PC-9 (cell line): ENCODE measurements around the gene B3GLCT. TPM values are rescaled to one million over a fixed set of nuclear protein-coding genes. Genes with fewer than 3 reads are reported as not detected.

ENCODE experiments used
- BruUV-seq: library from RNA; stranded (reverse); fragments of 400-500 nt; replicated peaks from 2 replicates; lab custom pipeline; 2021; lab: Mats Ljungman, UMichigan
- CTCF ChIA-PET: fragments of 300-600 bp; sonication (Branson Sonifier 250); formaldehyde crosslinking; loops from one replicate; lab custom pipeline; 2022; ENCODE audit warnings: antibody characterized with exemption; lab: Charles Lee
- POLR2A ChIA-PET: fragments of 300-600 bp; sonication (Branson Sonifier 250); formaldehyde crosslinking; loops from one replicate; lab custom pipeline; 2022; ENCODE audit warnings: antibody characterized with exemption; ENCODE audit not compliant: unreplicated experiment; lab: Charles Lee
- DNase-seq, 2 experiments: peaks; one replicate each; pipeline versions ENCODE4 v3.0.0 to v3.0.0-alpha.2; 2015 to 2022; ENCODE audit warnings: mixed read lengths in 1 of 2
- H2AFZ ChIP-seq: fragments of 200-600 bp; sonication (generic); 2 replicates; pipeline ENCODE4 v1.8.1; 2017; ENCODE audit warnings: antibody characterized with exemption
- H3F3A ChIP-seq: fragments of 200-600 bp; sonication (generic); 2 replicates; pipeline ENCODE4 v1.8.1; 2017; ENCODE audit warnings: antibody characterized with exemption, mild to moderate bottlenecking, low read depth; ENCODE audit not compliant: insufficient read depth
- H3K27ac ChIP-seq: fragments of 200-600 bp; sonication (generic); 2 replicates; pipeline ENCODE4 v1.6.1; 2016; ENCODE audit warnings: mixed run types
- H3K27me3 ChIP-seq: fragments of 200-600 bp; sonication (generic); 2 replicates; pipeline ENCODE4 v1.6.1; 2016; ENCODE audit warnings: low read depth, mixed run types; ENCODE audit not compliant: insufficient read depth
- H3K36me3 ChIP-seq: fragments of 200-600 bp; sonication (generic); 2 replicates; pipeline ENCODE4 v1.6.1; 2016; ENCODE audit warnings: low read depth, mixed run types
- H3K4me1 ChIP-seq: fragments of 200-600 bp; sonication (generic); replicated peaks from 2 replicates; pipeline ENCODE4 v1.6.1; 2016; ENCODE audit warnings: mixed run types; ENCODE audit not compliant: insufficient read depth
- H3K4me2 ChIP-seq: fragments of 200-600 bp; sonication (generic); 2 replicates; pipeline ENCODE4 v1.6.1; 2017; ENCODE audit warnings: mixed run types
- H3K4me3 ChIP-seq: fragments of 200-600 bp; sonication (generic); 2 replicates; pipeline ENCODE4 v1.6.1; 2016; ENCODE audit warnings: mixed run types
- H3K79me2 ChIP-seq: fragments of 200-600 bp; sonication (generic); 2 replicates; pipeline ENCODE4 v1.6.1; 2017; ENCODE audit warnings: low read depth, mixed run types
- H3K9me2 ChIP-seq: fragments of 200-600 bp; sonication (generic); 2 replicates; pipeline ENCODE4 v1.8.1; 2017; ENCODE audit warnings: mild to moderate bottlenecking; ENCODE audit not compliant: insufficient read depth
- H3K9me3 ChIP-seq: fragments of 200-600 bp; sonication (generic); 2 replicates; pipeline ENCODE4 v1.8.1; 2016; ENCODE audit warnings: low read depth; ENCODE audit not compliant: insufficient read depth
- H4K20me1 ChIP-seq: fragments of 200-600 bp; sonication (generic); 2 replicates; pipeline ENCODE4 v1.8.1; 2017; ENCODE audit not compliant: insufficient read depth
- CTCF ChIP-seq: fragments of 200-600 bp; sonication (generic); conservative IDR thresholded peaks from 2 replicates; pipeline ENCODE4 v1.6.1; 2017; ENCODE audit warnings: mixed run types, antibody characterized with exemption, mild to moderate bottlenecking, moderate library complexity
- EZH2 ChIP-seq: fragments of 200-600 bp; sonication (generic); IDR thresholded peaks from 2 replicates; pipeline ENCODE4 v1.8.0; 2017; ENCODE audit warnings: antibody characterized with exemption, low read depth
- intact Hi-C: fragments of 100-400 bp; cut with micrococcal nuclease; formaldehyde crosslinking; loops from one replicate; pipeline ENCODE4 v1.10.0; 2022; ENCODE audit not compliant: unreplicated experiment
- total RNA-seq: library from RNA; stranded (reverse); gene quantifications from 2 replicates; pipeline ENCODE4 v1.2.3, GENCODE V29; 2021

B3GLCT gene
- total RNA-seq, 1 experiment from 2014 or later = 5.4 TPM

- no peaks in the 10 kb centered on the region for H3K9me3 ChIP-seq
- H3K4me1 ChIP-seq = no peaks in the 10 kb centered on the region
- no peak for TF ChIP-seq CTCF
- TF ChIP-seq EZH2 = no peak
- H3K79me2 ChIP-seq = no peaks in the 10 kb centered on the region
- no peak overlapping the region for H3K4me3 ChIP-seq
- H3K27ac ChIP-seq = no peak overlapping the region
- POLR2A ChIA-PET = no interaction called here
- H2AFZ ChIP-seq = no peak overlapping the region
- no peaks in the 10 kb centered on the region for H3K36me3 ChIP-seq
- intact Hi-C loops = no loop called here
- H4K20me1 ChIP-seq = no peaks in the 10 kb centered on the region; the same call in 1 of the 2 replicates
- BruUV-seq = no TSS peak
- no peak overlapping the region for H3K4me2 ChIP-seq
- no peaks in the 10 kb centered on the region for H3K27me3 ChIP-seq
- CTCF ChIA-PET = no interaction called here
- H3F3A ChIP-seq = no peaks in the 10 kb centered on the region
- DNase-seq = no peak
- no peaks in the 10 kb centered on the region; the same call in 1 of the 2 replicates for H3K9me2 ChIP-seq
Observed at GRCh38 chr13:31248965-31249539, 49.3 kb downstream of the B3GLCT start.

- Histone ChIP-seq H4K20me1 (no peaks in the 10 kb centered on the region; the same call in 1 of the 2 replicates), H3F3A (no peaks in the 10 kb centered on the region), H3K4me3 (no peak overlapping the region), H3K79me2 (no peaks in the 10 kb centered on the region), H3K9me3 (no peaks in the 10 kb centered on the region), H3K27me3 (no peaks in the 10 kb centered on the region), H3K4me1 (no peaks in the 10 kb centered on the region), H2AFZ (no peak overlapping the region), H3K27ac (no peak overlapping the region), H3K9me2 (no peaks in the 10 kb centered on the region; the same call in 1 of the 2 replicates), H3K36me3 (no peaks in the 10 kb centered on the region), H3K4me2 (no peak overlapping the region)
- CTCF ChIA-PET = no interaction called here
- TF ChIP-seq EZH2 (no peak), CTCF (no peak)
- POLR2A ChIA-PET = no interaction called here
- intact Hi-C loops = no loop called here
- DNase-seq = no peak
- no TSS peak for BruUV-seq
Observed at GRCh38 chr13:31250435-31250834, 50.7 kb downstream of the B3GLCT start.

- Histone ChIP-seq H3K9me2 (no peaks in the 10 kb centered on the region), H3K9me3 (no peaks in the 10 kb centered on the region; the same call in 1 of the 2 replicates), H3K4me3 (no peak overlapping the region), H3K27ac (no peak overlapping the region), H3K79me2 (no peaks in the 10 kb centered on the region), H3K4me1 (no peaks in the 10 kb centered on the region), H4K20me1 (no peaks in the 10 kb centered on the region), H3K36me3 (no peaks in the 10 kb centered on the region), H3K4me2 (no peak overlapping the region), H3F3A (no peaks in the 10 kb centered on the region), H3K27me3 (no peaks in the 10 kb centered on the region), H2AFZ (no peak overlapping the region)
- DNase-seq = no peak
- no peak for TF ChIP-seq CTCF
- TF ChIP-seq EZH2 = no peak
- BruUV-seq = no TSS peak
- POLR2A ChIA-PET = no interaction called here
- CTCF ChIA-PET = no interaction called here
- intact Hi-C loops = no loop called here
Observed at GRCh38 chr13:31261241-31261640, 61.5 kb downstream of the B3GLCT start.
